GM19193 (cell line): Measurements from ENCODE around the gene REL.

ENCODE experiments used
- POLR2A ChIP-seq: IDR thresholded peaks from 4 replicates; pipeline ENCODE4 v1.6.1; 2011; ENCODE audit not compliant: insufficient read depth, insufficient read length; ENCODE audit errors: extremely low read depth

The REL gene

DNA sequence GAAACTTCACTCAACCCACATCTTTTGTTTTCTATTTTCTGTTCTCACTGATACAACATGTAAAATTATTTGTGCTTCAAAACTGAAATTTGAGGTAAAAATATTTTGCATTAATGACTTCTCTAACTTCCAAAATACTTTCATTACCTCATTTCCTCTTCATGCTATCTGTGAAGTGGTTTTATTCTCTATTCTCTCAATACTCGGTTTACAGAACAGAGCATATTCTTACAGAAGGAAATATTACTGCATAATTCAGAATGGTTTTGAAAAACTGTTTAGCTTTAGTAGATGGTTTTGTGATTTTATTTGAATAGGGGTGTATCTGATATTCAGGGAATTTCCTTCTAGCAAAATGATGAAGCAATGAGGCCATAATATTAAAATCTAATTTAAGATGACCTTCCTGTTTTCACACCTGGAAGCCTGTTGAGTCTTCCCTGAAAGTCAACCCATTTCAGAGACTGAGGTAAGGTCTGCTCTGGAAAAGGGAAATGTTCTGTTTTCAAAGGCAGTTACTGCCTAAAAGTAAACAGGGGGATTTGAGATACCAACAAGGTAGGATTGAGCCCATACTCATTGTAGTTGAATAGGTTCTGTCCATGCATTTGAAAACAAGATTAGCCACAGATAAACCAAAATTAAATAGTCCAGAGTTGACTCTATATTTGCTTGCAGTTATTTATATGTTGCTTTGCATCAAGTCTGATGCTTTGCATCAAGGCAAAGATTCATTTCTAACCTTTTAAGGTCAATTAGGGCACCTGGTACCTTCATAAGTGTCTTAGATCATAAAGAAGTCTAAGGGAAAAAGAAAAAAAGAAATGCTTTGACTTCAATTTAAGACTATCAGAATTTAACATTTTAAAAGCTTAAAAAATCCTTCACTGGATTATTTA is 85.4 kb downstream of the REL start:
- TF ChIP-seq POLR2A = no peak

DNA sequence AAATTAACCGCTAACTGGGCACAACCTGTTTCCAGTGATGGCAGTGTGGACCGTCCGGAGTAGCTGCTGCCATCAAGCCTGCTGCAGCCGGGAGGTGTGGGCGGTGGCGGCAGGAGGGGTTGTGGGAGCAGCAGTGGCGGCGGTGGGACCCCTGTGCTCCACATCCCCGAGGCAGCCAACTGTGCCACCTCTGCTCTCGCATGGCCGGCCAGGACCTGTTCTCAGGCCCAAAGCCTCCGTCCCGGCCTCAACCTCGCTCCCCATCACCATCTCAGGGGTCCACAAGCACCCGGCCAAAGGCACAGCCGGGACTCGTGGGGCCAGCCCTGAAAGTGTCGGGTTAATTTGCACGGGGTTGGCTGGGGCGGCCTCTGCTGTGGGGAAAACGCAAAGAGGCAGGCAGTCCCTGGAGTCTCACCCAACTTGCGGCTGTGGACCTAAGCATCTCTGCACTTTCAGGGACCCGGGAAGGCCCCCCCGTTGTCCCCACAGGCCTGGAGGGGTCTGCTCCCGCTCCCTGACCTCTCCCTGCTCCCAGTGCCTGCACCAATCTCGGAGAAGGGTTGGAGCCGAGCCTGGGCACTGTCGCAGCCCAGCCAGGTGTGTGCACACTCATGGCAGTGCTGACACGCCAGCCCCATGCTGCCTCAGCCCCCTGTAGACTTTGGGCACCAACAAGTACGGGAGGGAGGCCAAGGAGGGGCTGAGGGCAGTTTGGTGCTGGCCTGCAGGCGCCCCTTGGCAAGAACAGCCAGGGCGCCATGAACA is 91.7 kb downstream of the REL start:
- TF ChIP-seq POLR2A = peak; percentile 28

DNA sequence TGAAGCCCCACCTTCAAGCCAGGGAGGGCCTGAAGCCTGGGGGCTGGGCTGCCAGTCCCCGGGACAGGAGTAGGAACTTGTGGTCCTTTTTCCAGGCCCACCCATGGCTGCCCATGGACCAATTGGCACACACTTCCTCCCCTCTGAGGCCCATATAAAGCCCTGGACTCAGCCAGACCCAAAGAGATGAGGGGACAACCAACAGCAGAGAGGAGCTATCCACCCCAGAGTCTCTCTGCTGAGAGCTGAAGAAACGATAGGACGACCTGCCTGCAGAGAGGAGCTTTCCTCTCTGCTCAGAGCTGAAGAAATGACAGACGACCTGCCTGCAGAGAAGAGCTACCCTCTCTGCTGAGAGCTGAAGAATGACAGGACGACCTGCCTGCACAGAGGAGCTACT is 92.3 kb downstream of the REL start:
- TF ChIP-seq POLR2A = no peak

DNA sequence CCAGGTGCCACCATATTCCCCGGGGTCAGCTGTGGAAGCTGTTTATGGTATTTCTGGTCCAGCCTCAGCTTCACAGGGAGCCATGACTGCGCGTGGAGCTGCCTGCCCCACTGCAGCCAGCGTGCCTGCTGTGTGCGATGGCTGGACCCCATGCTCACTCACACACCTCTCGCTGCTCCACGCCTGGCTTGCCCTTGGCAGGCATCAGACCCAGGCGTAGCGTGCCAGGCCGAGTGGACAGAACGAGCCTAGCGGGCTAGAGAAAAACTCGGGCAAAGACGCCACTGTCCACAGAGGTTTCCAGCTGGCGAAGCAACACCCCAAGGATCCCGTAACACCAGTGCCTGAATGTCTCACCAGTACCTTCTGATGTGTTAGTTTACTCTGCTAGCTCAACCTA is 93.3 kb downstream of the REL start:
- TF ChIP-seq POLR2A = no peak
